HCT116 (cell line): ENCODE results near the gene IPCEF1. TPM values are rescaled to one million over a fixed set of nuclear protein-coding genes. Genes with fewer than 3 reads are reported as not detected.

Experiments
- ATAC-seq: fragments of 200-7000 bp; cut with Tn5 transposase; 2 replicates; pipeline ENCODE4 v1.9.1; 2020; ENCODE audit warnings: mild to moderate bottlenecking, moderate library complexity
- BruUV-seq: library from RNA; stranded (reverse); fragments of 400-500 nt; replicated peaks from 2 replicates; lab custom pipeline; 2021; lab: Mats Ljungman, UMichigan
- CTCF ChIA-PET: fragments of 300-600 bp; sonication (Branson Sonifier 250); formaldehyde crosslinking; loops from one replicate; lab custom pipeline; 2021; ENCODE audit warnings: antibody characterized with exemption; lab: Charles Lee
- POLR2A ChIA-PET: fragments of 300-600, 350-600 bp; sonication (Branson Sonifier 250); formaldehyde crosslinking; loops from one replicate; lab custom pipeline; 2021; ENCODE audit warnings: antibody characterized with exemption; lab: Charles Lee
- RAD21 ChIA-PET, 2 experiments: fragments of 300-600 bp; sonication (Branson Sonifier 250); formaldehyde crosslinking; loops; one replicate each; lab custom pipeline; 2023; ENCODE audit warnings: low total read pairs in 2 of 2; ENCODE audit not compliant: uncharacterized antibody in 2 of 2, unreplicated experiment in 2 of 2, low non-redundant PET in 1 of 2; lab: Charles Lee
- DNase-seq: peaks from one replicate; pipeline ENCODE4 v3.0.0-alpha.2; 2010; ENCODE audit warnings: low read depth, low spot score
- H2AFZ ChIP-seq: fragments of 200-600 bp; shearing (Covaris generic), sonication (generic); 2 replicates; pipeline ENCODE4 v1.6.1; 2017; ENCODE audit warnings: low read depth, mixed run types, mixed read lengths, antibody characterized with exemption, low read length; ENCODE audit not compliant: poor library complexity, severe bottlenecking
- H3K27ac ChIP-seq: 2 replicates; pipeline ENCODE4 v1.5.1; 2012; ENCODE audit warnings: low read depth, low read length
- H3K27me3 ChIP-seq: fragments of 200-600 bp; sonication (generic); 2 replicates; pipeline ENCODE4 v1.6.1; 2016; ENCODE audit warnings: mixed run types, low read length, mixed read lengths; ENCODE audit not compliant: insufficient read depth
- H3K36me3 ChIP-seq, 2 experiments: fragments of 200-500 bp in 1 of 2; fragments of 200-600 bp in 1 of 2; sonication (Bioruptor generic) in 1 of 2; sonication (generic) in 1 of 2; 2 replicates each; pipeline versions ENCODE4 v1.5.1 to v1.6.1; 2014 to 2016; ENCODE audit warnings: low read length in 2 of 2, inconsistent platforms in 1 of 2, mixed read lengths in 1 of 2, mixed run types in 1 of 2; ENCODE audit not compliant: insufficient read depth in 2 of 2, control insufficient read depth in 1 of 2
- H3K4me1 ChIP-seq, 2 experiments: fragments of 200-600 bp in 1 of 2; sonication (generic) in 1 of 2; 2 replicates each; pipeline versions ENCODE4 v1.5.1 to v1.6.1; 2012 to 2017; ENCODE audit warnings: low read length in 2 of 2, inconsistent platforms in 1 of 2, mild to moderate bottlenecking in 1 of 2, mixed read lengths in 1 of 2, mixed run types in 1 of 2, moderate library complexity in 1 of 2; ENCODE audit not compliant: insufficient read depth in 2 of 2, control insufficient read depth in 1 of 2
- H3K4me2 ChIP-seq: fragments of 200-600 bp; sonication (generic); 2 replicates; pipeline ENCODE4 v1.6.1; 2017; ENCODE audit warnings: mixed run types, low read length, mixed read lengths
- H3K4me3 ChIP-seq, 2 experiments: fragments of 200-600 bp in 1 of 2; sonication (generic) in 1 of 2; replicated peaks in 1 of 2; 2 replicates each; pipeline ENCODE4 v1.5.1; 2011 to 2016; ENCODE audit warnings: low read length in 2 of 2, control low read depth in 1 of 2, low read depth in 1 of 2, mild to moderate bottlenecking in 1 of 2, mixed read lengths in 1 of 2, mixed run types in 1 of 2
- H3K79me2 ChIP-seq: fragments of 200-600 bp; sonication (generic); 2 replicates; pipeline ENCODE4 v1.6.1; 2017; ENCODE audit warnings: mild to moderate bottlenecking, mixed run types, low read length, moderate library complexity, mixed read lengths; ENCODE audit not compliant: insufficient read depth
- H3K9ac ChIP-seq: fragments of 200-600 bp; sonication (generic); 2 replicates; pipeline ENCODE4 v1.6.1; 2016; ENCODE audit warnings: low read length, mixed read lengths
- H3K9me2 ChIP-seq: fragments of 200-600 bp; sonication (generic), shearing (Covaris generic); 2 replicates; pipeline ENCODE4 v1.6.1; 2017; ENCODE audit warnings: mixed run types, mild to moderate bottlenecking, moderate library complexity; ENCODE audit not compliant: insufficient read depth
- H3K9me3 ChIP-seq, 2 experiments: fragments of 200-500 bp in 1 of 2; fragments of 200-600 bp in 1 of 2; sonication (Bioruptor generic) in 1 of 2; sonication (generic) in 1 of 2; 2 replicates each; pipeline ENCODE4 v1.6.1; 2014 to 2017; ENCODE audit warnings: low read length in 2 of 2, mixed read lengths in 2 of 2, inconsistent platforms in 1 of 2, low read depth in 1 of 2, mild to moderate bottlenecking in 1 of 2, mixed run types in 1 of 2, moderate library complexity in 1 of 2; ENCODE audit not compliant: control insufficient read depth in 1 of 2, insufficient read depth in 1 of 2
- H4K20me1 ChIP-seq: fragments of 200-600 bp; sonication (generic), shearing (Covaris generic); 2 replicates; pipeline ENCODE4 v1.6.1; 2017; ENCODE audit warnings: mixed run types, mild to moderate bottlenecking, moderate library complexity; ENCODE audit not compliant: insufficient read depth
- ATF3 ChIP-seq: IDR thresholded peaks from 2 replicates; pipeline ENCODE4 v1.6.1; 2012
- CEBPB ChIP-seq: IDR thresholded peaks from 2 replicates; pipeline ENCODE4 v1.6.1; 2012; ENCODE audit warnings: low read depth
- CTCF ChIP-seq, 3 experiments: fragments of 200-600 bp in 1 of 3; sonication (generic) in 1 of 3; IDR thresholded peaks in 2 of 3; conservative IDR thresholded peaks in 1 of 3; 2 replicates each; pipeline ENCODE4 v1.5.1; 2012 to 2017; ENCODE audit warnings: low read depth in 2 of 3, low read length in 2 of 3, antibody characterized with exemption in 1 of 3, borderline replicate concordance in 1 of 3, control low read depth in 1 of 3, mild to moderate bottlenecking in 1 of 3, mixed read lengths in 1 of 3, mixed run types in 1 of 3, moderate library complexity in 1 of 3; ENCODE audit not compliant: insufficient read depth in 1 of 3
- EGR1 ChIP-seq: IDR thresholded peaks from 2 replicates; pipeline ENCODE4 v1.6.1; 2012; ENCODE audit warnings: low read depth
- ELF1 ChIP-seq: IDR thresholded peaks from 2 replicates; pipeline ENCODE4 v1.6.1; 2012; ENCODE audit warnings: low read depth, borderline replicate concordance
- EZH2 ChIP-seq: fragments of 200-600 bp; sonication (generic); IDR thresholded peaks from 2 replicates; pipeline ENCODE4 v1.6.1; 2017; ENCODE audit warnings: antibody characterized with exemption, mixed run types
- JUND ChIP-seq: IDR thresholded peaks from 2 replicates; pipeline ENCODE4 v1.6.1; 2012
- MAX ChIP-seq: IDR thresholded peaks from 2 replicates; pipeline ENCODE4 v1.6.1; 2012
- POLR2A ChIP-seq: IDR thresholded peaks from 2 replicates; pipeline ENCODE4 v1.7.0; 2011; ENCODE audit warnings: borderline replicate concordance; ENCODE audit not compliant: insufficient read depth, insufficient read length; ENCODE audit errors: extremely low read depth
- POLR2AphosphoS5 ChIP-seq: IDR thresholded peaks from 2 replicates; pipeline ENCODE4 v1.6.1; 2011; ENCODE audit warnings: mild to moderate bottlenecking, low read depth, low read length, moderate library complexity
- RAD21 ChIP-seq: IDR thresholded peaks from 2 replicates; pipeline ENCODE4 v1.6.1; 2012; ENCODE audit warnings: low read depth, mild to moderate bottlenecking
- SP1 ChIP-seq: IDR thresholded peaks from 2 replicates; pipeline ENCODE4 v1.6.1; 2012; ENCODE audit warnings: low read depth
- TCF7L2 ChIP-seq: IDR thresholded peaks from 2 replicates; pipeline ENCODE4 v1.7.0; 2011; ENCODE audit warnings: borderline replicate concordance, inconsistent platforms; ENCODE audit not compliant: insufficient read depth, insufficient read length; ENCODE audit errors: extremely low read depth
- ZFX ChIP-seq: fragments of 450-650 bp; IDR thresholded peaks from 2 replicates; pipeline ENCODE4 v1.6.1; 2017
- intact Hi-C: fragments of 100-400 bp; cut with micrococcal nuclease; formaldehyde crosslinking; loops from 2 replicates; pipeline ENCODE4 v1.10.0; 2022
- total RNA-seq: library from RNA; stranded (reverse); gene quantifications from one replicate; pipeline ENCODE4 v1.2.1, GENCODE V29; 2021; ENCODE audit not compliant: unreplicated experiment

The IPCEF1 gene
- total RNA-seq, 1 experiment from 2014 or later: 0.32 TPM

- TF ChIP-seq CTCF (IDR thresholded peaks at IDR 0.05 in 2 of 3, conservative IDR thresholded peaks at IDR 0.05 in 1 of 3; ENCODE audit: borderline replicate concordance in 1 of 3, insufficient read depth in 1 of 3, low read depth in 2 of 3, low read length in 2 of 3): no peak
- TF ChIP-seq CEBPB: no peak
- no peak for TF ChIP-seq POLR2AphosphoS5
- TF ChIP-seq POLR2A: no peak
- TF ChIP-seq SP1: no peak
- no peak for TF ChIP-seq ATF3
- TF ChIP-seq JUND: no peak
- TF ChIP-seq, all 23 proteins: peak for 0
These were observed 2.6 kb upstream of the IPCEF1 start (continued) for GRCh38 chr6:154359161-154359574.

GRCh38 chr6:154358019-154358545 lies 1.5 kb upstream of the IPCEF1 start:
- intact Hi-C loops: no loop called here
- Histone ChIP-seq H3K27ac (no peak overlapping the region), H3K9ac (no peak overlapping the region), H3K27me3 (no peaks in the 10 kb centered on the region), H3K9me2 (no peaks in the 10 kb centered on the region), H3K79me2 (no peaks in the 10 kb centered on the region), H3K36me3 (no peaks in the 10 kb centered on the region)
- CTCF ChIA-PET: no interaction called here
- no TSS peak for BruUV-seq
- ATAC-seq (no peak), DNase-seq (no peak)
- TF ChIP-seq ZFX (no peak), ATF3 (no peak), TCF7L2 (no peak), EGR1 (no peak), CEBPB (no peak), EZH2 (no peak), RAD21 (no peak), MAX (no peak), ELF1 (no peak), CTCF (IDR thresholded peaks at IDR 0.05 in 2 of 3, conservative IDR thresholded peaks at IDR 0.05 in 1 of 3; ENCODE audit: borderline replicate concordance in 1 of 3, insufficient read depth in 1 of 3, low read depth in 2 of 3, low read length in 2 of 3) (no peak)
- TF ChIP-seq, all 23 proteins: peak for 0
- Histone ChIP-seq H3K4me2 (no peak overlapping the region), H4K20me1 (no peaks in the 10 kb centered on the region), H2AFZ (no peak overlapping the region), H3K4me1 (peaks cover 0 to 7% of the 10 kb centered on the region in 2 experiments; a peak in 1 of 4 replicates), H3K9me3 (no peaks in the 10 kb centered on the region), H3K4me3 (no peak overlapping the region)
- ChIA-PET POLR2A (no interaction called here), RAD21 (no interaction called here)
